Neural cell (in vitro differentiated cells): ENCODE measurements around the gene HIBADH.

Experiments used
- CTCF ChIP-seq: fragments of 450-650 bp; IDR thresholded peaks from 2 replicates; pipeline ENCODE4 v1.5.1; 2014; ENCODE audit warnings: antibody characterized with exemption, mild to moderate bottlenecking, moderate library complexity; ENCODE audit not compliant: poor library complexity, severe bottlenecking
- EP300 ChIP-seq: fragments of 450-650 bp; conservative IDR thresholded peaks from 2 replicates; pipeline ENCODE4 v1.6.1; 2014; ENCODE audit warnings: antibody characterized with exemption, mild to moderate bottlenecking, moderate library complexity; ENCODE audit not compliant: poor library complexity, severe bottlenecking
- MXI1 ChIP-seq: fragments of 450-650 bp; conservative IDR thresholded peaks from 2 replicates; pipeline ENCODE4 v1.6.1; 2014; ENCODE audit warnings: antibody characterized with exemption, mild to moderate bottlenecking; ENCODE audit not compliant: poor library complexity, severe bottlenecking
- POLR2AphosphoS5 ChIP-seq: IDR thresholded peaks from 2 replicates; pipeline ENCODE4 v1.6.1; 2012

- TF ChIP-seq EP300 (no peak), CTCF (no peak), POLR2AphosphoS5 (no peak), MXI1 (no peak)
Observed at GRCh38 chr7:27639851-27640250, 22.8 kb downstream of the HIBADH start.
